Measurements from ENCODE around the gene RFNG.
A peak's percentile ranks its signal among the peaks of the same experiment; 100 is the strongest.

RFNG gene

GRCh38 chr17:82028246-82028645 lies 23.4 kb downstream of the RFNG start:
- TF ChIP-seq POLR2A (IDR thresholded peaks at IDR 0.05; ENCODE audit: extremely low read depth, insufficient read length) (no peak), MYC (IDR thresholded peaks at IDR 0.05; ENCODE audit: low read depth, low read length) (no peak), CTCF (IDR thresholded peaks at IDR 0.05; ENCODE audit: low read depth, low read length) (no peak)
- H3K4me3 ChIP-seq (ENCODE audit: low read depth, low read length) = no peak overlapping the region
- DNase-seq (ENCODE audit: low read depth) = no peak

GRCh38 chr17:82025401-82026107 lies 26.1 kb downstream of the RFNG start:
- TF ChIP-seq MAX (IDR thresholded peaks at IDR 0.05; ENCODE audit: low read depth, low read length) (no peak), POLR2A (IDR thresholded peaks at IDR 0.05; ENCODE audit: extremely low read depth, insufficient read length) (no peak), MYC (IDR thresholded peaks at IDR 0.05; ENCODE audit: low read depth, low read length) (no peak), CTCF (IDR thresholded peaks at IDR 0.05; ENCODE audit: low read depth, low read length) (no peak)
- no peak for DNase-seq (ENCODE audit: low read depth)
- no peak overlapping the region for H3K4me3 ChIP-seq (ENCODE audit: low read depth, low read length)

GRCh38 chr17:82024859-82025258 lies 26.8 kb downstream of the RFNG start:
- no peak overlapping the region for H3K4me3 ChIP-seq (ENCODE audit: low read depth, low read length)
- no peak for TF ChIP-seq POLR2A (IDR thresholded peaks at IDR 0.05; ENCODE audit: extremely low read depth, insufficient read length)
- TF ChIP-seq MAX (IDR thresholded peaks at IDR 0.05; ENCODE audit: low read depth, low read length) = no peak
- TF ChIP-seq CTCF (IDR thresholded peaks at IDR 0.05; ENCODE audit: low read depth, low read length) = no peak
- no peak for TF ChIP-seq MYC (IDR thresholded peaks at IDR 0.05; ENCODE audit: low read depth, low read length)
- no peak for DNase-seq (ENCODE audit: low read depth)

- TF ChIP-seq MAX (IDR thresholded peaks at IDR 0.05; ENCODE audit: low read depth, low read length) (peak; percentile 3; the same call in 1 of the 2 replicates), MYC (IDR thresholded peaks at IDR 0.05; ENCODE audit: low read depth, low read length) (no peak)
- peak overlapping the region; percentile 61 for H3K4me3 ChIP-seq (ENCODE audit: low read depth, low read length)
- peak; percentile 69 for DNase-seq (ENCODE audit: low read depth)
Observed at GRCh38 chr17:82023447-82024241, 28.0 kb downstream of the RFNG start.

GRCh38 chr17:82022981-82023446 lies 28.6 kb downstream of the RFNG start, which contains the start of gene LRRC45:
LRRC45 (plus strand) TSS chr17:82023305; CDS start chr17:82023644, 339 bp downstream.
- TF ChIP-seq CTCF (IDR thresholded peaks at IDR 0.05; ENCODE audit: low read depth, low read length) = no peak
- peak; percentile 7; the same call in 1 of the 2 replicates for TF ChIP-seq MYC (IDR thresholded peaks at IDR 0.05; ENCODE audit: low read depth, low read length)
- peak; percentile 13; the same call in 1 of the 2 replicates for TF ChIP-seq MAX (IDR thresholded peaks at IDR 0.05; ENCODE audit: low read depth, low read length)
- TF ChIP-seq POLR2A (IDR thresholded peaks at IDR 0.05; ENCODE audit: extremely low read depth, insufficient read length) = no peak
- peak; percentile 100 for DNase-seq (ENCODE audit: low read depth)

More at GRCh38 chr17:82022981-82023446, 28.6 kb downstream of the RFNG start, which contains the start of gene LRRC45:
- peak within 1 kb of the TSS; percentile 84 for H3K4me3 ChIP-seq (ENCODE audit: low read depth, low read length)

Data from NB4 (cell line).